NCI-H2171 treated with DMSO at 0.1 percent for 48 hours (cell line): ENCODE data around the gene CDKAL1.
A peak's percentile ranks its signal among the peaks of the same experiment; 100 is the strongest.

ENCODE experiments used
- DNase-seq: peaks from one replicate; lab custom pipeline; 2025; lab: John Stamatoyannopoulos, UW

The CDKAL1 gene

DNA sequence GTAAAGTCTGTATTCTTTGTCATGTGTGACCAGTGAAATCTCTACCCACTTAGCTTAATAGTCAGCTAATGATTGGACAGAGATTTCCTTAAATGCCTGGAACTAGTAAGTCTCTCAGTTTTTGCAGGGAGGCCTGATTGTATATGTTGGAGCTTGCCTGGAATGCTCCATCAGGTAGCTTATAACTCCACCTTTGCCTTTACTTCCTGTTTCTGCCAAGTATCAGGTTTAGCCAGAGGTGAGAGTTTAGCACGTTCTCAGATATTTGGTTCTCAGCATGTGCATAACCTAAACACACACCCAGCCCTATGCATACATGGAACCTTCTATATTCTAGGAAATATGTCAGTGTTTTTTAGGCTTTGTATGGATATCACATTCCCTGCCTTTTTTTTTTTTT lies 435.3 kb downstream of the CDKAL1 start:
- DNase-seq = peak; percentile 73

DNA sequence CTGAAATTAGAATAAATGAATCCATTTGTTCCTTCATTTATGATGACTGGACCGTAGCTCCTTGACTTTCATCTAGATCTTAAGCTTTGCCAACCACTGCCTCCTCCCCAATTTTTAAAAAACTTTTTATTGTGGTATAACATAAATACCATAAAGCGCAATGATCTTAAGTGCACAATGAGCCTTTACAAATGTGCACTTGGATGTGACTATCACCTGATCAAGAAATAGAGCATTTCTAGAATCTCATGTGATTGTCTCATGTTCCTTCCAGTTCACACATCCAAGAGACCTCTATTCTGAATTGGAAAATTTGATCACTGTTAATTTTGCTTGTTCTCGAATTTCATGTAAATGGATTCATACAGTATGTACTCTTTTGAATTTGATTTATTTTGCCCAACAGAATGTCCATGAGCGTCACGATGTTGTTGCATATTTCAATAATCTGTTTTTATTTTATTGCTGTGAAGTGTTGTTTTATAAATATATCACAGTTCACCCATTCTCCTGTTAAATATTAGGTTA lies 442.2 kb downstream of the CDKAL1 start:
- DNase-seq = no peak

DNA sequence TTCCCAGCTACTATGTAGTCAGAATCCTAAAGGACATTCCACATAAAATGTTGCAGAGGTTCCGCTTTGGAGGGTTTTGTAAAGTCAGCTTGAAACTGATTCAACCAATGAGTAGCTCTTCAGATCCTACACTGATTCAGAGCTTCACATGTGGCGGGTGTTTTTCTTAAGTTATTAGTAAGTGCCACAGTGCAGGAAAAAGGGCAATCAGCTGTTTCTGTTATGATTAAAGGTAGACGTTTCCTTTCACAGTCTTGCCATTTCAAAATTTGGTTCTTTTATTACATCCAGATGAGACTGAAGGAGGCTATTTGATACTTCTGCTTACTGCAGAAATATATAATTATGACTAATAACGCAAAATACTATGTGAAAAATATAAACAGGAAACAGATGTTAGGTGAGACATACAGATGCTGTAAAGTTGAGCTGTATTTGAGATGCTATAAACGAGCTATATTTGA lies 443.9 kb downstream of the CDKAL1 start:
- DNase-seq = peak; percentile 31

DNA sequence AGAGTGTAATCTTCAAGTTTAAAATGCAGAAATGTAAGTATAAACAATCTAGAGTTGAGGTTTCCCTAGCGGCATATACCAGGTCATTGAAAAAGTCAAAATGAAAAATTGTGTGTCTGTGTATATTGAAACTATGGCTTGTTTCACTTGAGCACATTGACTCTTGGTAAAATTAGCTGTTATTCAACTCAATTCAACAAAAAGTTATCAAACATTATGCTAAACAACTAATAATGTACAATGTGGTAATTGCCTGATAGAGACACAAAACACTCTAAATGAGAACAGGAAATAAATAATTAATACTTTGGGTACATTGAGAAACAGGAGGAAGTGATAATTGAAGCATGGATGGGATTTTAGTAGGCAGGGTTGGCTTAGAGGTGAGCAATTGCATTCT lies 444.8 kb downstream of the CDKAL1 start:
- DNase-seq = no peak

DNA sequence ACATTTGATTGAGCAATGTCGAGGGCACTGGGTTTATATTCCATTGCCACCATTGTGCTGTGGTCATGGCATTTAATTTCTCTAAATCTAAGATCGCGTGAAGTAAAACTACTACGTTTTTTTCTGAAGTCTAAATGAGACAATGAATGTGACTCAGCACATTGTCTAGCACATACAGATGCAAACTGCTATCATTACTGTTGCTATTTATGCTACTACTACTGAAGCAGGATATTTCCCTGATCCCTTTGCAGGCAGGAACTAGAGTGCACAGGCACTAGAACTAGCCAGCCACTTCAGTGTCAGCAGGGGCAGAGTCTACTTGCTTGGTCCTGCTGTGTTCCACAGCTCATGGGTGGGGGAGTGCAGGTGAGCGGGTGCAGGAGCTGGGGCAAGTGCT lies 449.7 kb downstream of the CDKAL1 start:
- no peak for DNase-seq

DNA sequence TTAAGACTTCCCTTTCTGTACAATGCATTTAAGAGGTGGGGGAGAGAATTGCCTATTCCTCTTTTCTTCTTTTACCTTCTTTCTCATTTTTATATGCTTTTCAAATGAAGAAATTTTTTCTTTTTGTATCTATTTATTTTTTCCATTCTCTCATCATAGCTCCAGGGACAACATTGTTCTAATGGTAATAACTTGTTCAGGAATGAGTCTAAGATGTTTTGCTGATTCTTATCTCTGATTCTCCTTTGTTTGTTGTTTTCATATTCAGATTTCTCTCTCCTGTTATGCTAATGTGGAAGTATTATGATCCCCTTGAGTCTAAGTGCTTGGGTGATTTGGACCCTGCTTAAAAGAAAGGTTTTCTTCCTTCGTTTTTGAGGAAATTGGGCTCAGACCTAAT lies 451.6 kb downstream of the CDKAL1 start:
- no peak for DNase-seq

DNA sequence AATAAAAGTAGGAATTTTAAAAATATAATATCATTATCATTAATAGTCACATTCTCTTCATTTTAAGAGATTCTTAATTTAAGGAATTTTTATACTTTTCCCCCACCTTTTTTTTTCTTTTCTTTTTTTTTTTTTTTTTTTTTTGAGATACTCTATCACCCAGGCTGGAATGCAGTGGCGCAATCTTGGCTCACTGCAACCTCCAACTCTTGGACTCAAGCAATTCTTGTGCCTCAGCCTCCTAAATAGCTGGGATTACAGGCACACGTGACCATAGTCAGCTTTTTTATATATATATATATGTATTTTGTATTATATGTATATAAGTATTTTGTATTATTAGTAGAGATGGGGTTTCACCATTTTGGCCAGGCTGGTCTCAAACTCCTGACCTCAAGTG lies 457.7 kb downstream of the CDKAL1 start:
- no peak for DNase-seq

DNA sequence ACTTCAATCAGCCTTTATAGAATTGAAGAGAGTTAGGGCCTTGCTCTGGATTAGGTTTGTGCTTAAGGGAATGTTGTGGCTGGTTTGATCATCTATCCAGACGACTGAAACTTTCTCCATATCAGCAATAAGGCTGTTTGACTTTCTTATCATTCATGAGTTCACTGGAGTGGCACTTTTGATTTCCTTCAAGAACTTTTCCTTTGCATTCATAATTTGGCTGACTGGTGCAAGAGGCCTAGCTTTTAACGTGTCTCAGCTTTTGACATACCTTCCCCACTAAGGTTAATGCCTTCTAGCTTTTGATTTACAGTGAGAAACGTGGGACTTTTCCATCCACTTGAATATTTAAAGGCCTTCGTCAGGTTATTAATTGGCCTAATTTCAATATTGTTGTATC lies 461.8 kb downstream of the CDKAL1 start:
- no peak for DNase-seq

DNA sequence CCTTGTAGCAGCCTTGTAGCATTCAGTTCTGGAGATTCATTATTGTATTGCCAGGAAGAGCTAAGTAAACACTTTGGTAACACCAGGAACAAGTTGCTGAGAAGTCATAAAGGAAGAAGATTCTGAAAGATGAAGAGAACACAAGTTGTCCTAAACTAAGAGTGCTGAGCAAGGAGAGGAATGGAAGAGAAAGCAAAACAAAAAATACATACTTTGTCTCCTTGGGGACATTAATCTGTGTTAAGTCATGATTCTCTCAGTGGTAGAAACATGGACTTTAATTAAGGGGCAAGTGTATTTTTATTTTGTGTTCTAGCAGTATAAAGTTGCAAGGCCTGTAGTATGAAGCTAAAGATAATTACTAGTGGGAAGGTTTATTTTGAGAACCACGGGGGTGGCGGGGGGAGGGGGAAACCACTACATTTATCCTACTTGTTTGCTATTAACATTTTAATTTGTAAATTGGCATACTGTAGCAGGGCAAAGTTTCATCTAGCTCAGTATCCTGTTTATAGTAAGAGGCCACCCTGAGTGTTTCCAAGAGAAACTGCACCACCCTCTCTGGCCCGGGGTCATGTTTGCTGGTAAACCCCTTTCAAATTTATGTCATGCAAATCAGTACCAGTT lies 463.0 kb downstream of the CDKAL1 start:
- DNase-seq = no peak

DNA sequence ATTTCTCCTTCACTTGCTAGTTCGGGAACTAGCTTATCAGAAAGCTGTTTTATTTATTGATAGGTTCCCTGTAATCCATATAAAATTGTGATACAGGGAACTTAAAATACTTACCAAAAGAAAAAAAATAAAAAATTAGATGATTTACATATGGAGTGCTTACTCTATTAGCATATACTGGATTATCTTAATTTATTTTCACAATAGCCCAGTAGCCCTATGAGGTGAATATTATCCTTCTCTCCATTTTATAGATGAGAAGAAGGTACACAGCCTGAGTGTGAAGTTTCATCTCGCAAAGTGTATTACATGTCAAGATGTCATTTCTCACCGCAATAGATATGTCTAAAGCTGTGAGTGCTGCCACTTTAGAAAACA lies 463.5 kb downstream of the CDKAL1 start:
- no peak for DNase-seq

DNA sequence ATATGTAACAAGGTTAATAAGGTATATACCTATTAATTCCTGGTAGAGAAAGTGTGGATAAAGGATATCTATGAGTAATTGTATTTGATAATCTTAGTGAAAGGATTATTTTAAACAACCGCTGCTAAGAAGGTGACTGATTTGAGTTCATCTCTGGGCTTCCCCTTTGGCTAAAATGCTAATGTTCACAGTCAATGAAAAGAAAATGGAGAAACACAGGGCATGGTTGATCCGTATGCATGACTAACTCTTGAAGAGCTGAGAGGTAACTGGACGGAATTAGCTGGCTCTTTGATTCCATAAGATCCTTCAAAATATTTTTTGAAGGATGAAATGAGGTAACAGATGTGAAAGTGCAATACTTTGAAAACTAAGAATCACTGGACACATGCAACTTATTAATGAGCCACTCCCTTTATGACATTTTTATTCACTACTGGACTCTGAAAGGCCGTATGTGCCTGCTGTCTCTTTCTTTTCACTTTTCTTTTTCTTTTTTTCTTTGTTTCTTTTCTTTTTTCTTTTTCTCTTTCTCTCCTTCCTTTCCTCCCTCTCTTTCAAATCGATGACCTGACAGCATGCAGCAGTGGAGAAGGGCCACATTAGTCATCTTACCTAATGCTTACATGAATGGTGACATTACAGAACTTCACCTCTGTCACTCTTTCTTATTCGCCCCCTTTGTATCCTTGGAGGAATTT lies 464.6 kb downstream of the CDKAL1 start:
- DNase-seq = no peak

DNA sequence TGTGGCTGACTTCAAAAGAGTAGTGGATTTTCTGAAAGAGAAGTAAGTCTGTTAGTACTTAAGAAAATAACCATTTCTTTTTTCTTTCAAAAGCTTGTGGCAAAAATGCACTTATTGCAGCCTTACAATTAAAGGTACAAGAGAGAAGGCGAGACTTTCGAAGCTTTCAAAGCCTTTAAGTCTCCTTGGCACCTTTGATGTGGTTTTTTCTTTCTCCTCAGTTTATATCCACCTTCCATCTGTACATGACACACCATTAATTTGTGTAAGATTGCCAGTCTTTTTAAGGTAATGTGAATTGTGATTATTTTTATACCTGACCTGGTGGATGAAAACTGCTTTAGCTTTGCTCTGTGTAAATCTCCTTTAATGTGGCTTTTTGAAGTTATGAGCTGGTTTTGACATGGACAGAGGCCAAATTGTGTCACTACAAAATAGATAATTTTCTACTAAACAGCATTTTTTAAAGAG lies 466.1 kb downstream of the CDKAL1 start:
- no peak for DNase-seq

DNA sequence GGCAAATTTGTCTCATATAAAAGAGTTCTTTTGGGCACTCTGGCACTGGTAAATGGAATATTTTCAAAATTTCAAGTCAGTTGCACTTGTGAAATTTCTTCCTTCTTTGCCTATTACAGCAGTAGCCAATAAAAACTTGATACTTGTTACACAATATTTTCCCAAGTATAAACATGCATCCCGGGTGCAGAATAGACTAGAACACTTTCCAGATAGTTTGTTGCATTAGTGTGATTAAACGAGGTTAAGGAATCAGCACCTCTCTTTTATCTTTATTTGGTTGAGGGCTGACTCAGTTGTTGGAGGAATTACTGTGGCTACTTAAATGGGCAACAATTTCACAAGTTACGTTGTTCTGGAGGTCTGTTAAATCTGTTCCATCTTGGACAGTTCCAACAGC lies 467.5 kb downstream of the CDKAL1 start:
- DNase-seq = no peak

DNA sequence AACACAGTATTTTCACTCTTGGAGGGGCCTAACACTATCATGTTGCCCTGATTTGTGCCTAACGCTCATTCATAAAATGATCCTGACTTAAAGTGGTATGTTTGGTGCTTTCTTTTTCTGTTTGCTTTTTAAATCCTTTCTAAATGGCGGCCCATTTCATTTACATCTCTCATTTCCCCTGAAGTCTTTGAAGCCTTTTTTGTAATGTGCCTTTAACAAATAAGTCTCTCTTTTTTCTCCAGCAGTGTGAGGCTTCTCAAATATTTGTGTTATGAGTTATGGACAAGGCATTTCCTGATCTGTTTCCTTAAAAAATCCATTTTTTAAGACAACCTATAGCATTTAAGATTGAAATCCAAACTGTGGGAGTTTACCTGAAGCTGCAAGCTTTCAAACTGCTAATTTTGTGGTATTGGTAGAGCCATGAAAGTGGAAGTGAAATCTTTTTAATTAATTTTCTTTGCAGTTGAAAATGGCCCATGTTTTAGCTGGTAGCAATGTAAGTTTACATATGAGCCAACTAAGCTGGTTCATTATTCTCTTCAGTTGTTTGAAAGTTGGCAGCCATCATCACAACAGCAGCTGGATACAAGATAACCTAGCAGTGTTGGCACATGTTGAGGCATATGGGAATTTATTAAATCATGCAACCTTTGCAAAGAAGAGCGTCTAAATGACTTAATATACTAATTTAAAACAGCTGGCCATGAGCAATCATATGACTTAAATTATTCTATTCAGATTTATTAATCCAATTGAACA lies 469.7 kb downstream of the CDKAL1 start:
- peak; percentile 83 for DNase-seq

DNA sequence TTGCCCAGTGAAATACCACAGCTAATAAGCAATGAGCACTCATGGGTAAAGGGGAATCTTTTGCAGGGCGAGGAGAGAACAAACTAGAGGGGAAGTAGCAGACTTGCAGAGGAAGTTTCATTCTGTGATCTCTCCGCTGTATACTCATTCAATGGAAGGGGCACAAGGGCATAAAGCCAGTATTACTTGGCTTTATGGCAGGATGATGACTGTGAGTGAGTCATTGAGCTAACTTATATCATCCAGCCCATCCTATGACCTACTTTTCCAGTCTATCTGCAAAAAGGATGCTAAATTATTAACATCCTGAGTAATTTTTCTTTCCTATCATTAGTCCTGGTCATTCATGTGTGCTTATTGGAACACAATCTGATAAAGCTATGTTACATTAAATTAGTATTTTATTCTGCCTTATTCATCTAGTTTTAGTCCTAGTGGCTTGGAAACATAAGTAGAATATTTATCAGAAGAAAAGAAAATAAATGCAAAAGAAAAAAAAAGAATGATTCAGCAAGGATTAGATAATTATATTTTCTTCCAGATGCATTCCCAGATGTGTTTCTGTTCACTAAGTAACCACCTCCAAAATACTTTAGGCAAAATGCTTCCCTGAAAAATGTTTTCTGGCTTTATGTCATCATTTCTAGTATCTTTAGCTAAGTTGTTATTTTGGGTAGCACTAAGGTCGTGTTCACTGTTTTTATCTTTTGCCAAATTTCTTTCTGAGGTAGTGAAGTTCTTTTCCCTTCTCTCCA lies 471.7 kb downstream of the CDKAL1 start:
- no peak for DNase-seq

DNA sequence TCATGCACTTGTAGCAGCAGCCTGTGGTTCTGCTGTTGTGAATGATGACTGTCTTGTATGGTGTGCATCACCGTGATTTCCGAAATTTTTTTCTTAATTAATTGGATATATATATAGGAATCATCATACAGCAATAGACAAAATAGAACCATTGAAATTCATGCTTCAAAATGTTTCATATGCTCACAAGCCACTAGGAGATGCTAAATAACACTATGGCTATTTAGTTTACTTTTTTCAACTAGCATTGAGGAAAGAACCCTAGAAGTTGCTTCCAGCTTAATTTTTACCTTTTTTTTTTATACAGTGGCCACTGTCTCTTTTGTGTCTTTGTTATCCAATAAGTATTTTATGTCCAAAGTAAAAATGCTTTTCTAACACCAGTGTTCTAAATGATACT lies 485.4 kb downstream of the CDKAL1 start:
- no peak for DNase-seq

DNA sequence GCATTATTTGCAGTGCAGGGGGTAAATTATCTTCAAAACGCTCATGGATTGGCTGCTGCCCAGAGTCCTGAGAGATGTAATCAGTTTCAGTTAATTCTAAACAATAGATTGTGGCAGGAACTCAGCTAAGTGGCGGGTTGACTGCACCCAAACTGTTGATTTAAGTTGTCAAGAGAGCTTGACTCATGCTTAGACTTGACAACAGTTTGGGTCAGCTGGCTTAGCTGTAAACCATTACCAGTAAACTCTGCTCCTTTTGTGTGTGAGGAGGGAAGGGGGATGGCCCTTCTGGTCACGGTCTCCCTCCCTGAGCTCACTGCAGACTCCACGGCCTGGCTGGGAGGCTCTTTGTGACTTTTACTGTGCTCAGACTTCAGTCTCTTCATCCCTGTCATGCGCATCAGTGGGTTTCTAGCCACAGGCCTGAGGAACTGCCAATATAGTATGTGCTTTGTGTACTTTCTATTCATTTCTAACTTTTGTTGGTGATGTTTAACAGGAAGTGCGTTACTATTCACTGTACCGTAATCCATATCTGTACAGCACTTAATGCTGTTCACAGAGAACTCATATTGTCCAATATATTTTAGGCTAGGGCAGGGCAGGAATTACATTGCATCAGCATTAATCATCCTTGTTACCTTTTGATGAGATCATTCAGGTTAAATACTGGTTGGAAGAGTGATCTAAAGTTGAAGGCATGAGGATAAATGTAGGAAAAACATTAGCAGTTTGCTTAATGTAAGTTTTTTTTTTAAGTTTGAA lies 488.3 kb downstream of the CDKAL1 start:
- no peak for DNase-seq

DNA sequence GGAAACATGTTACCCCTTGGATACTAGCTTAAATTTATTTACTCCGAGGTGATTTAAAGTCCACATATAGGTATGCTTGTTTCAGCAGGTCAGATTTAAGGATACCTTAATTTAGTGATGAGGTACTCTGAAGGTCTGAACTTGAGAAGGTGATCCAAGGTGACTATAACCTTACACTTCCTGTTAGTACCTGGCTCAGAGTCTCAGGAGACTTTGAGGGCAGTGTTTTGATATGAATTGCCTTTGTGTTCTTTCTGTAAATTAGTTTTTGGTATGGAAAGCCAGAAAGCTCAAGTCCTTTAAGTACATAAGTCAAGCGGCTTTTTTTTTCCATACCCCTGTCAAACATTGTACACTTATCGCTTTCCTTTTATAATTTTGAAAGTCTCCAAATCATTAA lies 489.0 kb downstream of the CDKAL1 start:
- DNase-seq = no peak

DNA sequence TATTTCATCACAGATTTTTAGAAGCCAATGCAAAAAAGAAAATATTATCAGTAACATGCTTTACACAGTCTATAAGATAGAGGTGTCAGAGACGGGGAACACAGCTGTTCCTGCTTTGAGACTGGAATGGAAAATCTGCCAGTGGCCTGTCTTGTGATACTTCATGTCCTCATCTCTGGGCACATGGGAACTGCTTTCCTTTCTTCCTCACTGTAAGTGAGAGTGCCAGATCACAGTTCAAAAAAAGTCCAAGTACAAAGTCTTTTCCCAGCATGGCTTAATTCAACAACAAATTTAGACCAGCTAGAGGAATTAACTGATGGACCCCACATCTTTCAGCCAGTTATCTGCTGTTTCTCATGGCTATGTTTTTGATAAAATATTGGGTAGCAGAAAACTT lies 490.4 kb downstream of the CDKAL1 start:
- DNase-seq = no peak

DNA sequence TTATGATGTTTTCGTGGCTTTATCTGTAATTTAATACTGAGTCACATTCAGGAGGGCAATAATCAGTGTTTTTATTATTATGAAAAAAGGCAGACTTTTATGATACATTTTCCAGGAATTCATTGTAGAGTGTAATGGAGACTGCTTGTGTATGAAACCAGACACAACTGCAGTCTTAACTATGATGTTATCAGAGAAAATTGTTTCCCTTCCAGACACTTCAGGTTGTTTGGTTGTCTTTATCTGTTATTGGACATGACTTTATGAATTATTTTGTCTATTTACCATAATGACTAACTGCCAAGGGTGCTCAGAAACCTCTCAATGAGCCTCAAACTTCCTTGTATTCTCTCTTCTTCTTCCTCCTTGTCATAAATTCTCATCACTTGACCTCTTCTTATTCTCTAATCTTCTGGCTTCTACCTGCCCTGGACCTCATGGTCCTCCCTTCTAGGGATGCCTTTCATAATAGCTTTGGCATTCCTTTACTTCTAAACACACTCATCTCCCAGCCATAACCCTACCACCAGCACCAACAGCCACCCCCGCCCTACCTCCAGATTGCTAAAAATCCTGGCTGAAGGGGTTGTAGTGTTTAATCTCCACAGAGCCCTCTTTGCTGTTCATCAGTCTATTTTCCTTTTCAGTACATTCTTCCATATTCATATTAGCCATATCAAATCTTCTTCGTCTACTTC lies 492.5 kb downstream of the CDKAL1 start:
- DNase-seq = no peak

DNA sequence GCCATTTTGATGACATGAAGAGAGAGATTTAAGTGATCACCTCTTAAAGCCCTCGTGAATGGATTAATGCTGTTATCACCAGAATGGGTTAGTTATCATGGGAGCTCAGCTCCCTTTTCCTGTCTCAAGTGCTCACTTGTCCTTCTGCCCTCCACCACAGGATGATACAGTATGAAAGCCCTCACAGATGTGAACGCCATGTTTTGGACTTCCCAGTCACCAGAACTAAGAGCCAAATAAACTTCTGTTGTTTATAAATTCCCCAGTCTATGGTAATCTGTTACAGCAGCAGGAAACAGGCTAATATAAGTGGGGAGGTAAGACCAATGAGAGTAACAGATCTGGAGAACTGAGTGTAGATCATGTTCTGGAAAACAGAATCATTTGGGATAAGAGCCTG lies 493.2 kb downstream of the CDKAL1 start:
- DNase-seq = no peak
